Upper lobe of left lung (tissue), 6 donors: Measurements from ENCODE around the gene SMIM28. TPM values are rescaled to one million over a fixed set of nuclear protein-coding genes. Genes with fewer than 3 reads are reported as not detected.

ENCODE experiments used
- ATAC-seq, 2 donors: fragments of 200-7000 bp; cut with Tn5 transposase; one replicate each; pipeline ENCODE4 v1.9.1; 2022; ENCODE audit warnings: mild to moderate bottlenecking in 2 of 2, moderate library complexity in 2 of 2; ENCODE audit not compliant: low FRiP score in 2 of 2
- DNase-seq, 2 donors: peaks; one replicate each; pipeline ENCODE4 v3.0.0-alpha.2; 2019 to 2020
- H3K27ac ChIP-seq, 4 donors: fragments of 200-600 bp; sonication (generic); one replicate each; pipeline ENCODE4 v1.5.1; 2016 to 2019
- H3K27me3 ChIP-seq, 4 donors: fragments of 200-600 bp; sonication (generic); one replicate each; pipeline ENCODE4 v1.5.1; 2017 to 2019
- H3K36me3 ChIP-seq, 4 donors: fragments of 200-600 bp; sonication (generic); one replicate each; pipeline ENCODE4 v1.5.1; 2016 to 2019
- H3K4me1 ChIP-seq, 4 donors: fragments of 200-600 bp; sonication (generic); one replicate each; pipeline ENCODE4 v1.5.1; 2018 to 2019
- H3K4me3 ChIP-seq, 4 donors: fragments of 200-600 bp; sonication (generic); one replicate each; pipeline ENCODE4 v1.5.1; 2017 to 2019; ENCODE audit warnings: mild to moderate bottlenecking in 2 of 4, moderate library complexity in 1 of 4
- H3K9me3 ChIP-seq, 4 donors: fragments of 200-600 bp; sonication (generic); one replicate each; pipeline ENCODE4 v1.5.1; 2018 to 2019
- CTCF ChIP-seq, 6 experiments: fragments of 450-650 bp in 4 of 6; fragments of 200-600 bp in 2 of 6; sonication (generic) in 2 of 6; IDR thresholded peaks; one replicate each; pipeline ENCODE4 v1.5.1; 2016 to 2019; ENCODE audit warnings: antibody characterized with exemption in 6 of 6
- EP300 ChIP-seq, 4 donors: sonication (generic); formaldehyde crosslinking; IDR thresholded peaks; one replicate each; pipeline ENCODE4 v1.5.1; 2017; ENCODE audit warnings: antibody characterized with exemption in 4 of 4, control low read depth in 2 of 4
- POLR2A ChIP-seq, 4 donors: fragments of 450-650 bp; IDR thresholded peaks; one replicate each; pipeline ENCODE4 v1.5.1; 2016 to 2017; ENCODE audit warnings: antibody characterized with exemption in 4 of 4, mild to moderate bottlenecking in 2 of 4
- POLR2AphosphoS5 ChIP-seq, 2 donors: sonication (generic); formaldehyde crosslinking; IDR thresholded peaks; one replicate each; pipeline ENCODE4 v1.5.1; 2017; ENCODE audit warnings: antibody characterized with exemption in 2 of 2
- WGBS, 2 donors: methylation state at CpG; one replicate each; pipeline ENCODE4 v1.1.5; 2017 to 2018; 5-methylcytosine and 5-hydroxymethylcytosine counted together
- total RNA-seq, 6 donors: library from RNA; depleted of rRNA in 4 of 6; stranded (reverse); fragments of >200 nt in 4 of 6; gene quantifications; one replicate each; pipeline versions ENCODE4 v1.1.0 to v1.2.1, GENCODE V29; 2016 to 2021
- donor health status: DM: no; HTN: no; CAD: no; lungs with moderate emphysema.
- donor health status: DM: no; HTN: yes; CAD: no; lungs with severe emphysema.

The SMIM28 gene
- total RNA-seq, result not detected

GRCh38 chr6:138377844-138378243, at the start of gene SMIM28:
Gene SMIM28, plus strand, starts transcription at chr6:138377905. Its CDS starts 168 bp downstream, at chr6:138378073.
- Histone ChIP-seq H3K27me3 (no peaks in the 10 kb centered on the region), H3K4me3 (no peak within 1 kb of the TSS), H3K4me1 (no peaks in the 10 kb centered on the region), H3K36me3 (no peaks in the 10 kb centered on the region), H3K27ac (no peak within 1 kb of the TSS), H3K9me3 (no peaks in the 10 kb centered on the region)
- no peak for TF ChIP-seq POLR2AphosphoS5 (IDR thresholded peaks at IDR 0.05)
- TF ChIP-seq EP300 (IDR thresholded peaks at IDR 0.05), result no peak
- TF ChIP-seq POLR2A (IDR thresholded peaks at IDR 0.05), result no peak
- TF ChIP-seq CTCF (IDR thresholded peaks at IDR 0.05), result no peak
- DNase-seq, result peak in 1 of 2 donors; percentile 8
- 74 to 83% methylated on average over 6 of the region's 6 CpGs for WGBS, 2 donors
- no peak for ATAC-seq

GRCh38 chr6:138328210-138328609, 49.5 kb upstream of the SMIM28 start:
- no peak overlapping the region for H3K27ac ChIP-seq
- no peak for TF ChIP-seq POLR2A (IDR thresholded peaks at IDR 0.05)
- no peak for TF ChIP-seq EP300 (IDR thresholded peaks at IDR 0.05)
- ATAC-seq, result no peak
- no peak overlapping the region for H3K4me3 ChIP-seq
- WGBS, 2 donors, result 46 to 70% methylated on average over 3 of the region's 3 CpGs
- peaks cover 3 to 25% (median 12%) of the 10 kb centered on the region in 4 donors for H3K36me3 ChIP-seq
- no peaks in the 10 kb centered on the region for H3K9me3 ChIP-seq
- H3K27me3 ChIP-seq, result no peaks in the 10 kb centered on the region
- DNase-seq, result no peak
- H3K4me1 ChIP-seq, result no peaks in the 10 kb centered on the region

- DNase-seq, result no peak
- Histone ChIP-seq H3K36me3 (peaks cover 3 to 17% (median 6%) of the 10 kb centered on the region in 4 donors), H3K4me3 (no peak overlapping the region), H3K27ac (no peak overlapping the region), H3K9me3 (no peaks in the 10 kb centered on the region), H3K27me3 (no peaks in the 10 kb centered on the region), H3K4me1 (no peaks in the 10 kb centered on the region)
- TF ChIP-seq POLR2AphosphoS5 (IDR thresholded peaks at IDR 0.05) (no peak), POLR2A (IDR thresholded peaks at IDR 0.05) (no peak), EP300 (IDR thresholded peaks at IDR 0.05) (no peak), CTCF (IDR thresholded peaks at IDR 0.05) (no peak)
- WGBS, 2 donors, result 88 to 92% methylated on average over 1 of the region's 1 CpG
- no peak for ATAC-seq
Measured at GRCh38 chr6:138330763-138331162, 46.9 kb upstream of the SMIM28 start.

GRCh38 chr6:138331444-138331843, 46.3 kb upstream of the SMIM28 start:
- Histone ChIP-seq H3K4me1 (no peaks in the 10 kb centered on the region), H3K9me3 (no peaks in the 10 kb centered on the region), H3K4me3 (no peak overlapping the region), H3K27ac (no peak overlapping the region), H3K36me3 (peaks cover 3 to 18% (median 9%) of the 10 kb centered on the region in 4 donors), H3K27me3 (no peaks in the 10 kb centered on the region)
- 78 to 97% methylated on average over 1 of the region's 1 CpG for WGBS, 2 donors
- DNase-seq (no peak), ATAC-seq (no peak)
- TF ChIP-seq CTCF (IDR thresholded peaks at IDR 0.05), result no peak
- TF ChIP-seq POLR2A (IDR thresholded peaks at IDR 0.05), result no peak
- no peak for TF ChIP-seq POLR2AphosphoS5 (IDR thresholded peaks at IDR 0.05)
- no peak for TF ChIP-seq EP300 (IDR thresholded peaks at IDR 0.05)

GRCh38 chr6:138331984-138332383, 45.7 kb upstream of the SMIM28 start:
- Histone ChIP-seq H3K27me3 (no peaks in the 10 kb centered on the region), H3K4me3 (no peak overlapping the region), H3K4me1 (no peaks in the 10 kb centered on the region), H3K36me3 (peaks cover 3 to 20% (median 11%) of the 10 kb centered on the region in 4 donors), H3K27ac (no peak overlapping the region), H3K9me3 (no peaks in the 10 kb centered on the region)
- no peak for DNase-seq
- 67 to 79% methylated on average over 2 of the region's 2 CpGs for WGBS, 2 donors
- ATAC-seq, result no peak
- no peak for TF ChIP-seq EP300 (IDR thresholded peaks at IDR 0.05)
- TF ChIP-seq CTCF (IDR thresholded peaks at IDR 0.05), result no peak
- TF ChIP-seq POLR2AphosphoS5 (IDR thresholded peaks at IDR 0.05), result no peak
- no peak for TF ChIP-seq POLR2A (IDR thresholded peaks at IDR 0.05)
